Kidney epithelial cell (primary cell): Measurements from ENCODE around the gene KRTAP2-3. TPM values are rescaled to one million over a fixed set of nuclear protein-coding genes. Genes with fewer than 3 reads are reported as not detected.
"Not testable (repeated sequence)": the region's sequence is repeated elsewhere in the genome, so short reads cannot be mapped to it uniquely, and the experiment has no call there.

ENCODE experiments used
- DNase-seq: peaks from one replicate; pipeline ENCODE4 v3.0.0-alpha.2; 2010; ENCODE audit warnings: low read depth
- H3K27me3 ChIP-seq: 2 replicates; pipeline ENCODE4 v1.6.0; 2011; ENCODE audit warnings: low read length; ENCODE audit not compliant: control insufficient read depth, insufficient read depth
- H3K36me3 ChIP-seq: 2 replicates; pipeline ENCODE4 v1.5.1; 2011; ENCODE audit warnings: low read length; ENCODE audit not compliant: control insufficient read depth, insufficient read depth
- H3K4me3 ChIP-seq: 2 replicates; pipeline ENCODE4 v1.5.1; 2011; ENCODE audit warnings: low read depth, mild to moderate bottlenecking, control low read depth, low read length
- CTCF ChIP-seq: IDR thresholded peaks from 2 replicates; pipeline ENCODE4 v1.5.1; 2011; ENCODE audit warnings: mild to moderate bottlenecking, moderate library complexity, low read length, control low read depth, inconsistent platforms; ENCODE audit not compliant: insufficient read depth, poor library complexity, severe bottlenecking
- total RNA-seq: library from RNA; depleted of rRNA; stranded (reverse); fragments of >200 nt; gene quantifications from 2 replicates; pipeline ENCODE4 v1.2.3, GENCODE V29; 2015

The KRTAP2-3 gene
- total RNA-seq, 1 donor from 2014 or later: 4.3 TPM

GRCh38 chr17:41076788-41077187 is 16.9 kb upstream of the KRTAP2-3 start:
- DNase-seq: no peak
- Histone ChIP-seq H3K4me3 (no peak overlapping the region), H3K36me3 (no peaks in the 10 kb centered on the region), H3K27me3 (no peaks in the 10 kb centered on the region)
- TF ChIP-seq CTCF: no peak

GRCh38 chr17:41073676-41074075 is 13.8 kb upstream of the KRTAP2-3 start:
- Histone ChIP-seq H3K36me3 (no peaks in the 10 kb centered on the region), H3K4me3 (no peak overlapping the region), H3K27me3 (no peaks in the 10 kb centered on the region)
- DNase-seq: no peak
- TF ChIP-seq CTCF: no peak

- Histone ChIP-seq H3K4me3 (no peak overlapping the region), H3K27me3 (no peaks in the 10 kb centered on the region), H3K36me3 (no peaks in the 10 kb centered on the region)
- no peak for TF ChIP-seq CTCF
- DNase-seq: no peak
Observed at GRCh38 chr17:41071606-41072360, 11.9 kb upstream of the KRTAP2-3 start.

- Histone ChIP-seq H3K4me3 (no peak overlapping the region), H3K27me3 (no peaks in the 10 kb centered on the region), H3K36me3 (no peaks in the 10 kb centered on the region)
- DNase-seq: no peak
- TF ChIP-seq CTCF: no peak
Observed at GRCh38 chr17:41069031-41069430, 9.1 kb upstream of the KRTAP2-3 start.

GRCh38 chr17:41067281-41067680 is 7.4 kb upstream of the KRTAP2-3 start:
- DNase-seq: no peak
- H3K36me3 ChIP-seq: no peaks in the 10 kb centered on the region
- no peak overlapping the region for H3K4me3 ChIP-seq
- no peak for TF ChIP-seq CTCF
- no peaks in the 10 kb centered on the region for H3K27me3 ChIP-seq

GRCh38 chr17:41065829-41066624 is 6.1 kb upstream of the KRTAP2-3 start, which contains the start of gene KRTAP2-4:
Gene KRTAP2-4, minus strand, starts transcription at chr17:41065879. Its CDS starts 34 bp downstream, at chr17:41065845.
- no peaks in the 10 kb centered on the region for H3K36me3 ChIP-seq
- H3K27me3 ChIP-seq: no peaks in the 10 kb centered on the region
- no peak within 1 kb of the TSS for H3K4me3 ChIP-seq
- peak; percentile 87 for DNase-seq
- no peak for TF ChIP-seq CTCF

- not testable (repeated sequence) for H3K36me3 ChIP-seq, H3K4me3 ChIP-seq, DNase-seq
Observed at GRCh38 chr17:41065016-41065689, 5.2 kb upstream of the KRTAP2-3 start.

More at GRCh38 chr17:41065016-41065689, 5.2 kb upstream of the KRTAP2-3 start:
- H3K27me3 ChIP-seq: not testable (repeated sequence)
